Uterus (tissue), 4 donors: ENCODE data around the gene ARV1. TPM values are rescaled to one million over a fixed set of nuclear protein-coding genes. Genes with fewer than 3 reads are reported as not detected.

Experiments
- DNase-seq, 2 donors: peaks; one replicate each; pipeline ENCODE4 v3.0.0-alpha.2; 2019 to 2020
- H3K27ac ChIP-seq, 2 donors: fragments of 200-600 bp; sonication (generic); 1 replicate in 1 of 2; 2 replicates in 1 of 2; pipeline ENCODE4 v1.5.1; 2016 to 2018
- H3K27me3 ChIP-seq, 2 donors: fragments of 200-600 bp; sonication (generic); one replicate each; pipeline ENCODE4 v1.5.1; 2018 to 2019; ENCODE audit warnings: control low read depth in 1 of 2
- H3K36me3 ChIP-seq, 2 donors: fragments of 200-600 bp; sonication (generic); one replicate each; pipeline ENCODE4 v1.5.1; 2019; ENCODE audit warnings: control low read depth in 1 of 2
- H3K4me1 ChIP-seq, 2 donors: fragments of 200-600 bp; sonication (generic); one replicate each; pipeline ENCODE4 v1.5.1; 2018 to 2019; ENCODE audit warnings: control low read depth in 1 of 2
- H3K4me3 ChIP-seq, 2 donors: fragments of 200-600 bp; sonication (generic); 1 replicate in 1 of 2; 2 replicates in 1 of 2; pipeline ENCODE4 v1.5.1; 2018 to 2019; ENCODE audit warnings: mild to moderate bottlenecking in 1 of 2
- H3K9me3 ChIP-seq, 2 donors: fragments of 200-600 bp; sonication (generic); one replicate each; pipeline ENCODE4 v1.5.1; 2019; ENCODE audit warnings: control low read depth in 1 of 2
- POLR2A ChIP-seq, 2 donors: fragments of 450-650 bp; IDR thresholded peaks; one replicate each; pipeline ENCODE4 v1.6.1; 2016; ENCODE audit warnings: antibody characterized with exemption in 2 of 2, mild to moderate bottlenecking in 1 of 2, moderate library complexity in 1 of 2
- intact Hi-C: fragments of 100-400 bp; cut with DNase I; formaldehyde crosslinking; loops from one replicate; pipeline ENCODE4 v1.15.1; 2023; ENCODE audit warnings: low total_unique reads
- total RNA-seq, 4 donors: library from RNA; depleted of rRNA in 3 of 4; stranded (reverse); fragments of >200 nt in 3 of 4; gene quantifications; one replicate each; pipeline versions ENCODE4 v1.1.0 to v1.2.4, GENCODE V29; 2014 to 2023
- TF ChIP-seq, protein P1 (sequence below), 4 experiments: fragments of 200-600 bp in 2 of 4; fragments of 450-650 bp in 2 of 4; sonication (generic) in 2 of 4; IDR thresholded peaks; one replicate each; pipeline ENCODE4 v1.5.1; 2016 to 2019; ENCODE audit warnings: antibody characterized with exemption in 4 of 4, mild to moderate bottlenecking in 2 of 4, moderate library complexity in 1 of 4
- donor health status: DM: yes; HTN: yes; CAD: no.

Gene ARV1
- 10 to 100 TPM in 3 of 4 donors, 1 to 10 TPM in 1; 3.6 to 15.9 (median 13.5) TPM for total RNA-seq

DNA sequence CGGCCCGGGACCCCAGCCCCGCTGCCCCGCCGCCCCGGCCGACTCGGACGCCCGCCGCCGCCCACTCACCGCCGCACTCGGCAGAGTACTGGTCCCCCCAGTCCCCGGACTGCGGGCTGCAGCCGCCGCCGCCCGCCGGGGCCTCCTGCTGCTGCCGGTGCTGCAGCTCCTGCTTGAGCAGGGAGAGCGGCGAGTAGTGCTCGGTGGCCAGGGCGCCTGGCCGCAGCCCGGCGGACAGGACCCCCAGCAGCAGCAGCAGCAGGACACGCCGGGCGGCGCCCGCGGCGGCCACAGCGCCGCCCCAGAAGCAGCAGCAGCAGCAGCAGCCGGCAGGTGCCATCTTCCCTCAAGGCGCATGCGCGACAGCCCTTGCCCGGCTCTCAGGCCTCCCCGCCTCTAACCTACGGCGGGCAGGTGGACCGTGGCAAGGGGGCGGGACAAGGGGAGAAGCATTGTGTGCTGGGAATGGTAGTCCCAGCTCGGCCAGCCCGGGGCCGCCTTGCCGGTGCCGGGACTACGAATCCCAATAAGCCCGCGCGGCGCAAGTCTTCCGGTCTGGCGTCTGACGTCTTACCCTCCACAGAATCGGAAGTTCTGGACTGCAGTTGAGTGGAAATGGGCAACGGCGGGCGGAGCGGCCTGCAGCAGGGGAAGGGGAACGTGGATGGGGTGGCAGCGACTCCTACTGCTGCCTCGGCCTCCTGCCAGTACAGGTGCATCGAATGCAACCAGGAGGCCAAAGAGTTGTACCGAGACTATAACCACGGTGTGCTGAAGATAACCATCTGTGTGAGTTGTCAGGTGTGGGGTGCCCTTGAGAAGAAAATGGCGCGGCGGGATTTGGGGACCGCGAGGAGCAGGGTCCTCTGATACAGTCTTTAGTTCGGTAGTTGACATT is at the start of gene ARV1, which contains the start of gene TTC13:
ARV1 (plus strand) TSS at position 604 of the 898 bp plus-strand sequence; CDS start at position 616, 12 bp downstream.
TTC13 (minus strand) TSS at position 371 of the 898 bp plus-strand sequence; CDS start at position 340, 31 bp downstream.
- H3K36me3 ChIP-seq = no peaks in the 10 kb centered on the region

DNA sequence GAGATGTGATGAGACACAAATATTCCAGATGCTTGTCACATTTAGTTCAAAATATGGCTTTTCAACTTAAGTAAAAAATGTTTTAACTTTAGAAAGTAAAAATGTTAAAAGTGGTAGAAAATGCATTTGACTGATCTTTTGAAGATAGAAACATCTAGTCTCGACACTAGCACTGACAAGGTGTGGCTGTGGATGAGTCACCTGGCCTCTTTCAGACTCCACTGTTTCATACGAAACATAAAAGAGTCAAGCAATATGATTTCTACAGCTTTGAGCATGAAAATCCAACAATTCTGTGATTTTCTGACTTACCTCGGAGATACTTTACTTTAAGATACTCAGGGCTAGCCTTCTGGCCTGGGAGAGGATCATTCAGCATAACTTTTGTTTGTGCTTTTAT is 47.9 kb upstream of the ARV1 start:
- no peaks in the 10 kb centered on the region for H3K9me3 ChIP-seq
- H3K36me3 ChIP-seq = no peaks in the 10 kb centered on the region
- H3K27ac ChIP-seq = no peak overlapping the region
- TF ChIP-seq, protein P1, sequence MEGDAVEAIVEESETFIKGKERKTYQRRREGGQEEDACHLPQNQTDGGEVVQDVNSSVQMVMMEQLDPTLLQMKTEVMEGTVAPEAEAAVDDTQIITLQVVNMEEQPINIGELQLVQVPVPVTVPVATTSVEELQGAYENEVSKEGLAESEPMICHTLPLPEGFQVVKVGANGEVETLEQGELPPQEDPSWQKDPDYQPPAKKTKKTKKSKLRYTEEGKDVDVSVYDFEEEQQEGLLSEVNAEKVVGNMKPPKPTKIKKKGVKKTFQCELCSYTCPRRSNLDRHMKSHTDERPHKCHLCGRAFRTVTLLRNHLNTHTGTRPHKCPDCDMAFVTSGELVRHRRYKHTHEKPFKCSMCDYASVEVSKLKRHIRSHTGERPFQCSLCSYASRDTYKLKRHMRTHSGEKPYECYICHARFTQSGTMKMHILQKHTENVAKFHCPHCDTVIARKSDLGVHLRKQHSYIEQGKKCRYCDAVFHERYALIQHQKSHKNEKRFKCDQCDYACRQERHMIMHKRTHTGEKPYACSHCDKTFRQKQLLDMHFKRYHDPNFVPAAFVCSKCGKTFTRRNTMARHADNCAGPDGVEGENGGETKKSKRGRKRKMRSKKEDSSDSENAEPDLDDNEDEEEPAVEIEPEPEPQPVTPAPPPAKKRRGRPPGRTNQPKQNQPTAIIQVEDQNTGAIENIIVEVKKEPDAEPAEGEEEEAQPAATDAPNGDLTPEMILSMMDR (IDR thresholded peaks at IDR 0.05) = no peak
- no peaks in the 10 kb centered on the region for H3K27me3 ChIP-seq
- H3K4me1 ChIP-seq = no peaks in the 10 kb centered on the region
- intact Hi-C loops = no loop called here
- H3K4me3 ChIP-seq = no peak overlapping the region
- DNase-seq = no peak

More for the DNA sequence above, at the start of gene ARV1, which contains the start of gene TTC13:
- H3K9me3 ChIP-seq = no peaks in the 10 kb centered on the region
- intact Hi-C loops = no loop called here
- DNase-seq = peak; percentile 96 to 98
- H3K4me1 ChIP-seq = peaks cover 4 to 8% of the 10 kb centered on the region in 2 donors
- H3K27me3 ChIP-seq = no peaks in the 10 kb centered on the region
- peak within 1 kb of the TSS; percentile 46 to 57 for H3K27ac ChIP-seq
- peak; percentile 23 to 53 for TF ChIP-seq POLR2A (IDR thresholded peaks at IDR 0.05)
- TF ChIP-seq, protein P1 (IDR thresholded peaks at IDR 0.05) = peak in 3 of 4 experiments; percentile 16 to 45 (median 26)
- H3K4me3 ChIP-seq = peak within 1 kb of the TSS; percentile 59 to 90

DNA sequence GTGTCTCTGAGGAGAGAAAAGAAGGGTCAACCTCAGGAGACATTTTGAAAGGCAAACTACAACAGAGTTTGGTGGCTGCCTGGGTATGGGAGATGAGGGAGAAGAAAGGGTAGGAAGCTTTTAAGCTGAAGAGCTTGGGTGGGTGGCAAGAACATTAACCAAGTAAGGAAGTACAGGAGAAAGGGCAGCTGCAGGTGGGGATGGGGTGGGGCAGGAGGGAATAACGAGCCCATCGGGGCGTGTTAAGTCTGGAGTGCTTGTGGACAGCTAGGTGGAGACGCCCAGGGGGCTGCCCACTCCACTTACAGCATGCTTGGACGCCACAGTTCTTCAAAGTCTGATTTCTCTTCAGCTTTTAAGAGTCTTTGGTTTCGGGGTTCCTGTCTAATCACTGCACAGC is 43.0 kb upstream of the ARV1 start:
- Histone ChIP-seq H3K4me1 (no peaks in the 10 kb centered on the region), H3K4me3 (no peak overlapping the region), H3K36me3 (no peaks in the 10 kb centered on the region), H3K27ac (no peak overlapping the region), H3K27me3 (no peaks in the 10 kb centered on the region), H3K9me3 (no peaks in the 10 kb centered on the region)
- intact Hi-C loops = no loop called here
- no peak for DNase-seq
- TF ChIP-seq, protein P1 (IDR thresholded peaks at IDR 0.05) = no peak
- TF ChIP-seq POLR2A (IDR thresholded peaks at IDR 0.05) = no peak

DNA sequence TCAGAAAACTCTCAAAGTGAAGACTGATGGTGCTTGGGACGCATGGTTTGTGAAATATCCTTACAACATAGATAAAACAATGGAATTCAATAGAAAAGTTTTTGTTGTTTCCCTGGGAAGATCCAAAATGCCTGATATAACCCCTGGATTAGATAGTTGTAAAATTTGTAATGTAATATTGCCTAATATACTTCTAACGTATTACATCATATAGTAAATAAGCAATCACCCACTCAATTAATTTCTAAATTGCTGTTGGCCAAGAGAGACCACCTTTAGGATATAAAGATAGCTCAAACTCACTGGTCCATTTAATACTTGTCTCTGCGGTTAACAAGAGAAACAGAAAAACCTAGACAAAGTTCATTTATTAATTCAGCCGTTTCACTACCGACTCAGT is 42.4 kb upstream of the ARV1 start:
- intact Hi-C loops = no loop called here
- no peak for TF ChIP-seq POLR2A (IDR thresholded peaks at IDR 0.05)
- TF ChIP-seq, protein P1 (IDR thresholded peaks at IDR 0.05) = no peak
- no peak overlapping the region for H3K27ac ChIP-seq

DNA sequence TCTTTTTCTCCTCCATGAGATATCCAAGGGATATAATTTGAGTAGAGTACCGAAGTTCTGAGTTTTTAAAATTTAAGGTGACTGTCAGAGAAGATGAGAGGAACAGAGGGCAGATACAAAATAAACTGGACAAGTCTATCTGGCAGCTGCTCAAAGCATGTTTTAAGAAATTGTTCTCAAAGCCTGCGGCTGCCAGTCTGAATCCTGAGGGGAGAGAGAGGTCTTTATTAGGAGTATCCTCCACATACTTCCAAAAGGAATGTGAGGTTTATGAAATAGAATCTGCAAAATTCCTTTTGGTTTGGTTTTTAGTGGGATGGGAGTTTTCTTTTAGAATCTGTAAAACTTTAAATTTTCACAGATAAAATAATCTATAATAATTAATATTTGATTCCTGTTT is 41.5 kb upstream of the ARV1 start:
- TF ChIP-seq, protein P1 (IDR thresholded peaks at IDR 0.05) = no peak
- TF ChIP-seq POLR2A (IDR thresholded peaks at IDR 0.05) = no peak
- H3K4me3 ChIP-seq = no peak overlapping the region
- H3K4me1 ChIP-seq = no peaks in the 10 kb centered on the region
- no peak for DNase-seq
- H3K9me3 ChIP-seq = no peaks in the 10 kb centered on the region
- no peaks in the 10 kb centered on the region for H3K27me3 ChIP-seq
- intact Hi-C loops = no loop called here
- H3K36me3 ChIP-seq = no peaks in the 10 kb centered on the region
- H3K27ac ChIP-seq = no peak overlapping the region

More for the DNA sequence above, 42.4 kb upstream of the ARV1 start:
- no peaks in the 10 kb centered on the region for H3K27me3 ChIP-seq
- H3K9me3 ChIP-seq = no peaks in the 10 kb centered on the region
- no peaks in the 10 kb centered on the region for H3K4me1 ChIP-seq
- H3K4me3 ChIP-seq = no peak overlapping the region
- no peak for DNase-seq
- H3K36me3 ChIP-seq = no peaks in the 10 kb centered on the region
